Endothelial cell of umbilical vein (primary cell): ENCODE data around the gene NPDC1. TPM values are rescaled to one million over a fixed set of nuclear protein-coding genes. Genes with fewer than 3 reads are reported as not detected.

ENCODE experiments used
- BruUV-seq: library from RNA; stranded (reverse); fragments of 400-500 nt; replicated peaks from 2 replicates; lab custom pipeline; 2021; lab: Mats Ljungman, UMichigan
- CTCF ChIA-PET: fragments of 300-600, 350-600 bp; sonication (Branson Sonifier 250); formaldehyde crosslinking; loops from one replicate; lab custom pipeline; 2021; ENCODE audit warnings: antibody characterized with exemption, inconsistent platforms; lab: Charles Lee
- POLR2A ChIA-PET: fragments of 300-600, 350-600 bp; sonication (Branson Sonifier 250); formaldehyde crosslinking; loops from one replicate; lab custom pipeline; 2021; ENCODE audit warnings: antibody characterized with exemption, inconsistent platforms; lab: Charles Lee
- DNase-seq: peaks from one replicate; pipeline ENCODE4 v3.0.0-alpha.2; 2011; ENCODE audit warnings: low read depth, low spot score
- FAIRE-seq: peaks from 2 replicates; lab custom pipeline; 2011; peaks lifted over from hg19 to GRCh38; lab: Jason Lieb, UNC
- H2AFZ ChIP-seq: 2 replicates; pipeline ENCODE4 v1.6.0; 2012; ENCODE audit warnings: low read depth, low read length, control low read depth, inconsistent platforms
- H3K27ac ChIP-seq: 2 replicates; pipeline ENCODE4 v1.5.1; 2011; ENCODE audit warnings: low read depth, mild to moderate bottlenecking, control low read depth, low read length, moderate library complexity; ENCODE audit not compliant: insufficient read depth
- H3K27me3 ChIP-seq, 2 experiments: 2 replicates each; pipeline versions ENCODE4 v1.6.0 to v1.6.1; 2011; ENCODE audit warnings: low read length in 2 of 2, mixed read lengths in 1 of 2; ENCODE audit not compliant: control insufficient read depth in 2 of 2, insufficient read depth in 2 of 2
- H3K36me3 ChIP-seq, 2 experiments: 2 replicates in 1 of 2; 3 replicates in 1 of 2; pipeline ENCODE4 v1.5.1; 2011; ENCODE audit warnings: low read length in 2 of 2, mild to moderate bottlenecking in 1 of 2, moderate library complexity in 1 of 2; ENCODE audit not compliant: control insufficient read depth in 2 of 2, insufficient read depth in 2 of 2; ENCODE audit errors: extremely low read depth in 1 of 2
- H3K4me1 ChIP-seq: 3 replicates; pipeline ENCODE4 v1.5.1; 2011; ENCODE audit warnings: mild to moderate bottlenecking, low read length; ENCODE audit not compliant: control insufficient read depth, insufficient read depth; ENCODE audit errors: extremely low read depth
- H3K4me2 ChIP-seq: 2 replicates; pipeline ENCODE4 v1.6.1; 2011; ENCODE audit warnings: low read length, control low read depth, mixed read lengths; ENCODE audit not compliant: insufficient read depth
- H3K4me3 ChIP-seq, 3 experiments: fragments of 200-600 bp in 1 of 3; sonication (generic), shearing (Covaris generic) in 1 of 3; replicated peaks in 1 of 3; 2 replicates each; pipeline ENCODE4 v1.5.1; 2011 to 2016; ENCODE audit warnings: control low read depth in 3 of 3, low read length in 3 of 3, mild to moderate bottlenecking in 2 of 3, inconsistent platforms in 1 of 3, low read depth in 1 of 3, moderate library complexity in 1 of 3; ENCODE audit not compliant: insufficient read depth in 1 of 3
- H3K79me2 ChIP-seq: 2 replicates; pipeline ENCODE4 v1.6.0; 2012; ENCODE audit warnings: low read length, inconsistent platforms; ENCODE audit not compliant: control insufficient read depth, insufficient read depth
- H3K9ac ChIP-seq: replicated peaks from 2 replicates; pipeline ENCODE3; 2011; ENCODE audit warnings: low read length, control low read depth; ENCODE audit not compliant: insufficient read depth; ENCODE audit errors: extremely low read depth
- H3K9me1 ChIP-seq: replicated peaks from 3 replicates; pipeline ENCODE4 v1.6.0; 2011; ENCODE audit warnings: mild to moderate bottlenecking, low read length; ENCODE audit not compliant: control insufficient read depth, insufficient read depth; ENCODE audit errors: extremely low read depth
- H3K9me3 ChIP-seq: replicated peaks from 2 replicates; pipeline ENCODE4 v1.5.1; 2012; ENCODE audit warnings: low read length, inconsistent platforms; ENCODE audit not compliant: control insufficient read depth, insufficient read depth
- H4K20me1 ChIP-seq: replicated peaks from 2 replicates; pipeline ENCODE3; 2011; ENCODE audit warnings: mild to moderate bottlenecking, low read length; ENCODE audit not compliant: control insufficient read depth, insufficient read depth; ENCODE audit errors: extremely low read depth
- EZH2 ChIP-seq: IDR thresholded peaks from 2 replicates; pipeline ENCODE4 v1.6.1; 2012; ENCODE audit warnings: borderline replicate concordance, low read depth, mild to moderate bottlenecking, moderate library complexity, low read length, inconsistent platforms; ENCODE audit not compliant: severe bottlenecking
- FOS ChIP-seq: IDR thresholded peaks from 2 replicates; pipeline ENCODE4 v1.6.1; 2011; ENCODE audit warnings: mild to moderate bottlenecking, low read length, moderate library complexity, borderline replicate concordance; ENCODE audit not compliant: insufficient read depth
- GATA2 ChIP-seq: IDR thresholded peaks from 2 replicates; pipeline ENCODE4 v1.7.0; 2011; ENCODE audit warnings: low read depth, mild to moderate bottlenecking, moderate library complexity, mixed read lengths, low read length; ENCODE audit not compliant: insufficient read length, insufficient read depth
- JUN ChIP-seq: IDR thresholded peaks from 2 replicates; pipeline ENCODE4 v1.6.1; 2011; ENCODE audit warnings: borderline replicate concordance, low read depth; ENCODE audit not compliant: insufficient read length, insufficient read depth
- MAX ChIP-seq: IDR thresholded peaks from 2 replicates; pipeline ENCODE4 v1.6.1; 2011; ENCODE audit not compliant: insufficient read depth, insufficient read length
- MYC ChIP-seq: IDR thresholded peaks from one replicate; pipeline ENCODE4 v1.6.1; 2011; ENCODE audit warnings: mild to moderate bottlenecking, low read depth, low read length
- POLR2A ChIP-seq: IDR thresholded peaks from 2 replicates; pipeline ENCODE4 v1.6.1; 2012; ENCODE audit warnings: low read depth, mild to moderate bottlenecking, control low read depth, low read length
- POLR2AphosphoS5 ChIP-seq: IDR thresholded peaks from 2 replicates; pipeline ENCODE4 v1.6.1; 2012; ENCODE audit warnings: low read depth, mild to moderate bottlenecking, control low read depth, low read length, moderate library complexity; ENCODE audit not compliant: insufficient read depth
- dilution Hi-C: fragments of 300-500 bp; cut with MboI; formaldehyde crosslinking; loops from one replicate; pipeline ENCODE4 v1.15.0; 2019; ENCODE audit warnings: low sequenced_read_pairs; ENCODE audit not compliant: extremely low pct_ligation_motif_present
- intact Hi-C: fragments of 100-400 bp; cut with micrococcal nuclease; formaldehyde crosslinking; loops from one replicate; pipeline ENCODE4 v1.10.0; 2022
- polyA plus RNA-seq, 4 experiments: library from polyadenylated mRNA; depleted of rRNA in 3 of 4; stranded (reverse) in 3 of 4; unstranded in 1 of 4; fragments of >200 nt; gene quantifications; 2 replicates each; pipeline versions ENCODE4 v1.2.1 to v1.2.3, GENCODE V29; 2011 to 2012; ENCODE audit warnings: missing spikeins in 1 of 4
- total RNA-seq: library from RNA; stranded (reverse); gene quantifications from 2 replicates; pipeline ENCODE4 v1.2.3, GENCODE V29; 2021
- TF ChIP-seq, protein P1 (sequence below), 2 donors: IDR thresholded peaks; 1 replicate in 1 of 2; 2 replicates in 1 of 2; pipeline ENCODE4 v1.5.1; 2011; ENCODE audit warnings: low read length in 2 of 2, mild to moderate bottlenecking in 2 of 2, moderate library complexity in 2 of 2, control low read depth in 1 of 2, inconsistent platforms in 1 of 2, low read depth in 1 of 2; ENCODE audit not compliant: insufficient read depth in 1 of 2; ENCODE audit errors: extremely low read depth in 1 of 2

The NPDC1 gene
- total and polyA plus RNA-seq, 2 donors (not counting 3 experiments of a cell fraction or from before 2014, with no cell fraction given) = 115 to 181 TPM

GRCh38 chr9:137006116-137007003 is 39.6 kb downstream of the NPDC1 start:
- H3K79me2 ChIP-seq = no peaks in the 10 kb centered on the region
- no peak overlapping the region for H3K4me2 ChIP-seq
- H3K4me3 ChIP-seq = no peak overlapping the region
- H3K36me3 ChIP-seq = no peaks in the 10 kb centered on the region
- DNase-seq (no peak), FAIRE-seq (no peak)
- no peaks in the 10 kb centered on the region for H3K9me3 ChIP-seq
- ChIA-PET POLR2A (no interaction called here), CTCF (no interaction called here)
- no peak overlapping the region for H2AFZ ChIP-seq
- H4K20me1 ChIP-seq = no peaks in the 10 kb centered on the region
- no peak for TF ChIP-seq MAX
- TF ChIP-seq GATA2 = no peak
- TF ChIP-seq POLR2AphosphoS5 = no peak
- TF ChIP-seq POLR2A = no peak
- TF ChIP-seq JUN = no peak
- no peak for TF ChIP-seq FOS
- TF ChIP-seq, protein P1, sequence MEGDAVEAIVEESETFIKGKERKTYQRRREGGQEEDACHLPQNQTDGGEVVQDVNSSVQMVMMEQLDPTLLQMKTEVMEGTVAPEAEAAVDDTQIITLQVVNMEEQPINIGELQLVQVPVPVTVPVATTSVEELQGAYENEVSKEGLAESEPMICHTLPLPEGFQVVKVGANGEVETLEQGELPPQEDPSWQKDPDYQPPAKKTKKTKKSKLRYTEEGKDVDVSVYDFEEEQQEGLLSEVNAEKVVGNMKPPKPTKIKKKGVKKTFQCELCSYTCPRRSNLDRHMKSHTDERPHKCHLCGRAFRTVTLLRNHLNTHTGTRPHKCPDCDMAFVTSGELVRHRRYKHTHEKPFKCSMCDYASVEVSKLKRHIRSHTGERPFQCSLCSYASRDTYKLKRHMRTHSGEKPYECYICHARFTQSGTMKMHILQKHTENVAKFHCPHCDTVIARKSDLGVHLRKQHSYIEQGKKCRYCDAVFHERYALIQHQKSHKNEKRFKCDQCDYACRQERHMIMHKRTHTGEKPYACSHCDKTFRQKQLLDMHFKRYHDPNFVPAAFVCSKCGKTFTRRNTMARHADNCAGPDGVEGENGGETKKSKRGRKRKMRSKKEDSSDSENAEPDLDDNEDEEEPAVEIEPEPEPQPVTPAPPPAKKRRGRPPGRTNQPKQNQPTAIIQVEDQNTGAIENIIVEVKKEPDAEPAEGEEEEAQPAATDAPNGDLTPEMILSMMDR (IDR thresholded peaks at IDR 0.05; ENCODE audit: extremely low read depth in 1 of 2, insufficient read depth in 1 of 2, low read depth in 1 of 2, low read length in 2 of 2) = no peak
- no peak for TF ChIP-seq EZH2
- TF ChIP-seq MYC = no peak
- H3K9ac ChIP-seq = no peak overlapping the region
- H3K9me1 ChIP-seq = no peaks in the 10 kb centered on the region
- no peak overlapping the region for H3K27ac ChIP-seq
- intact Hi-C loops (no loop called here), dilution Hi-C loops (no loop called here)
- no TSS peak for BruUV-seq
- H3K27me3 ChIP-seq = no peaks in the 10 kb centered on the region
- H3K4me1 ChIP-seq = no peaks in the 10 kb centered on the region
